HEK293T (cell line): ENCODE results near the gene ADGRB3.

Experiments
- CTCF ChIA-PET: fragments of 350-600 bp; formaldehyde crosslinking; extraction: SDS; loops from one replicate; lab custom pipeline; 2021; ENCODE audit warnings: antibody characterized with exemption, inconsistent platforms; lab: Yijun Ruan, JAX
- POLR2A ChIA-PET: fragments of 350-600 bp; formaldehyde crosslinking; extraction: SDS; loops from one replicate; lab custom pipeline; 2020; ENCODE audit warnings: antibody characterized with exemption, inconsistent platforms; lab: Yijun Ruan, JAX
- DNase-seq: peaks from one replicate; pipeline ENCODE4 v3.0.0; 2012; ENCODE audit warnings: mixed read lengths; ENCODE audit errors: extremely low spot score
- ARNT ChIP-seq: fragments of 450-650 bp; IDR thresholded peaks from 2 replicates; pipeline ENCODE4 v1.6.1; 2017; ENCODE audit warnings: mild to moderate bottlenecking
- BHLHE40 ChIP-seq: fragments of 450-650 bp; IDR thresholded peaks from 2 replicates; pipeline ENCODE4 v1.6.1; 2016; ENCODE audit warnings: mild to moderate bottlenecking, moderate library complexity, borderline replicate concordance
- CTBP1 ChIP-seq: fragments of 450-650 bp; IDR thresholded peaks from 2 replicates; pipeline ENCODE4 v1.6.1; 2016; ENCODE audit warnings: borderline replicate concordance
- ELF4 ChIP-seq: fragments of 450-650 bp; IDR thresholded peaks from 2 replicates; pipeline ENCODE4 v1.6.1; 2017; ENCODE audit warnings: antibody characterized with exemption
- FOXA1 ChIP-seq: fragments of 450-650 bp; IDR thresholded peaks from 2 replicates; pipeline ENCODE4 v1.6.1; 2016; ENCODE audit warnings: mild to moderate bottlenecking
- FOXK2 ChIP-seq: fragments of 450-650 bp; IDR thresholded peaks from 2 replicates; pipeline ENCODE4 v1.6.1; 2016; ENCODE audit warnings: mild to moderate bottlenecking
- FOXM1 ChIP-seq: fragments of 450-650 bp; IDR thresholded peaks from 2 replicates; pipeline ENCODE4 v1.6.1; 2017; ENCODE audit warnings: mild to moderate bottlenecking, borderline replicate concordance
- HDGF ChIP-seq: fragments of 450-650 bp; IDR thresholded peaks from 2 replicates; pipeline ENCODE4 v1.6.1; 2017; ENCODE audit warnings: antibody characterized with exemption, borderline replicate concordance
- L3MBTL2 ChIP-seq: fragments of 450-650 bp; conservative IDR thresholded peaks from 2 replicates; pipeline ENCODE4 v1.6.1; 2016; ENCODE audit warnings: mild to moderate bottlenecking
- LEF1 ChIP-seq: fragments of 450-650 bp; IDR thresholded peaks from 2 replicates; pipeline ENCODE4 v1.6.1; 2017; ENCODE audit warnings: mild to moderate bottlenecking, borderline replicate concordance
- NFRKB ChIP-seq: fragments of 450-650 bp; IDR thresholded peaks from 2 replicates; pipeline ENCODE4 v1.6.1; 2016; ENCODE audit warnings: mild to moderate bottlenecking, moderate library complexity
- SP1 ChIP-seq: fragments of 450-650 bp; IDR thresholded peaks from 2 replicates; pipeline ENCODE4 v1.6.1; 2017
- SUZ12 ChIP-seq: fragments of 450-650 bp; IDR thresholded peaks from 2 replicates; pipeline ENCODE4 v1.6.1; 2016; ENCODE audit warnings: mild to moderate bottlenecking
- TARDBP ChIP-seq: fragments of 450-650 bp; IDR thresholded peaks from 2 replicates; pipeline ENCODE4 v1.6.1; 2016
- ZNF384 ChIP-seq: fragments of 450-650 bp; IDR thresholded peaks from 2 replicates; pipeline ENCODE4 v1.6.1; 2016
- TF ChIP-seq, protein P1 (sequence below): fragments of 450-650 bp; IDR thresholded peaks from 2 replicates; pipeline ENCODE4 v1.6.1; 2016

The ADGRB3 gene

DNA sequence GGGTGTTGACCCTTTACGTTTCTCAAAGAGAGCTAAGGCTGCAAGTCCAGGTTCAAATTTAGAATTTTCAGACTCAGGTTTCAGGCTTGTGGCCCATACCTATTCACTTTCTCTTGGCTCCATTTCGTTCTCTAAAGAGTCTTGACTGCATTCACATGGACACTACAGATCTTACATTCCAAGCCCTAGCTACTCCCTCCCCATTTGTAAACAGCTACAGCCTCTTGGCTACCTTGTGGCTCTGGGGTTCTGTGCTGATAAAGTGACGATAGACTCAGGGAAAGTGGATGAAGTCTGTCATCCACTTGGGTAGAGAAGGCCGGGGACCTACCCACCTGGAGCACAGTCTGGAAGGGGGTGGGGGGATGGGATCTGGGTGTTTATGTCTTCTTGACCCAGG lies 658.4 kb downstream of the ADGRB3 start:
- CTCF ChIA-PET: no interaction called here
- no peak for TF ChIP-seq BHLHE40
- no peak for TF ChIP-seq ZNF384
- no peak for TF ChIP-seq FOXA1
- no peak for TF ChIP-seq SUZ12
- no peak for TF ChIP-seq FOXK2
- no peak for TF ChIP-seq ELF4
- TF ChIP-seq SP1: no peak
- no peak for TF ChIP-seq NFRKB
- no peak for TF ChIP-seq FOXM1
- TF ChIP-seq HDGF: no peak
- TF ChIP-seq LEF1: no peak
- TF ChIP-seq L3MBTL2: no peak
- TF ChIP-seq TARDBP: no peak
- no peak for TF ChIP-seq ARNT
- TF ChIP-seq, protein P1, sequence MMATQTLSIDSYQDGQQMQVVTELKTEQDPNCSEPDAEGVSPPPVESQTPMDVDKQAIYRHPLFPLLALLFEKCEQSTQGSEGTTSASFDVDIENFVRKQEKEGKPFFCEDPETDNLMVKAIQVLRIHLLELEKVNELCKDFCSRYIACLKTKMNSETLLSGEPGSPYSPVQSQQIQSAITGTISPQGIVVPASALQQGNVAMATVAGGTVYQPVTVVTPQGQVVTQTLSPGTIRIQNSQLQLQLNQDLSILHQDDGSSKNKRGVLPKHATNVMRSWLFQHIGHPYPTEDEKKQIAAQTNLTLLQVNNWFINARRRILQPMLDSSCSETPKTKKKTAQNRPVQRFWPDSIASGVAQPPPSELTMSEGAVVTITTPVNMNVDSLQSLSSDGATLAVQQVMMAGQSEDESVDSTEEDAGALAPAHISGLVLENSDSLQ: no peak
- no peak for TF ChIP-seq CTBP1

DNA sequence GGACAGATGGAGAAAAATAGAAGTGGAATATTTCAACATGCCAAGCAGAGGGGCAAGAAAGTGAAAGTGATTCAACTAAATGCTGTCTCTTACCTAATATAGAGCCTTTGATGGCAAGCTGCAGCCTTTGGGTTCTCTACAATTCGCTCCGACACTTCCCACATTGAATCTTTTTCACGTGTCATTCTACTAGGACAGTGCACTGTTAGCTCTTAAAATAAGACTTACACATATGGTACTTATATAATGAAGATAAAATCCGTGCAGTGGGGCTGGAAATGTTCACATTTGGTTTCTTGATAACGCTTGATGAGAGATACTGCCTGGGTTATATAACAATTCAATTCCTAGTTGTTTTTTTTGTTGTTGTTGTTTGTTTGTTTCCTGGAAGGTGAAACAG lies 659.3 kb downstream of the ADGRB3 start:
- POLR2A ChIA-PET: no interaction called here
- TF ChIP-seq FOXA1 (no peak), ELF4 (no peak), TARDBP (no peak), LEF1 (no peak), ZNF384 (no peak), NFRKB (no peak), BHLHE40 (no peak), SP1 (no peak), FOXK2 (no peak)
- TF ChIP-seq, protein P1: no peak
- CTCF ChIA-PET: no interaction called here
- no peak for DNase-seq

More for the DNA sequence above, 658.4 kb downstream of the ADGRB3 start:
- POLR2A ChIA-PET: no interaction called here
- no peak for DNase-seq

DNA sequence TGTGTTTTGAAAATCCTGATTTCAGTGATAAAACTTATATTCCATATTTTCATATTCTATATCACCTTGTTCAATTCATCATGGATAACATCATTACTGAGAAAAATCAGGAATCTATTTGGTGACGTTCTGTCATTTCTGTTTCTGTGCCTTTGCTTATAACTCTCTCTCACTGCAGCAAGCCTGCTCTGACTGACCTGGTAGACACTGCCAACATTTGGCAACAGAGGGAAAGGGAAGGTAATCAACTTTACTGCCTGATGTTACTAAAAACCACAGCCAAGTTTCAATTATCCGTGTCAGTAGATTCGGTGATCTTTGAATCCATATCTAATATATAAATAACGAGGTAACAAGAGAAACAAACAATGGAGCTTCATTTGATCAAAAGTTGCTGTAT lies 659.8 kb downstream of the ADGRB3 start:
- ChIA-PET POLR2A (no interaction called here), CTCF (no interaction called here)
- TF ChIP-seq CTBP1: no peak
- no peak for TF ChIP-seq SP1
- TF ChIP-seq ELF4: no peak
- no peak for TF ChIP-seq FOXM1
- no peak for TF ChIP-seq L3MBTL2
- TF ChIP-seq HDGF: no peak
- no peak for TF ChIP-seq ARNT
- TF ChIP-seq ZNF384: no peak
- TF ChIP-seq TARDBP: no peak
- TF ChIP-seq NFRKB: no peak
- TF ChIP-seq SUZ12: no peak
- no peak for TF ChIP-seq FOXA1
- no peak for TF ChIP-seq BHLHE40
- no peak for TF ChIP-seq FOXK2
- no peak for TF ChIP-seq LEF1
- TF ChIP-seq, protein P1: no peak
- no peak for DNase-seq

DNA sequence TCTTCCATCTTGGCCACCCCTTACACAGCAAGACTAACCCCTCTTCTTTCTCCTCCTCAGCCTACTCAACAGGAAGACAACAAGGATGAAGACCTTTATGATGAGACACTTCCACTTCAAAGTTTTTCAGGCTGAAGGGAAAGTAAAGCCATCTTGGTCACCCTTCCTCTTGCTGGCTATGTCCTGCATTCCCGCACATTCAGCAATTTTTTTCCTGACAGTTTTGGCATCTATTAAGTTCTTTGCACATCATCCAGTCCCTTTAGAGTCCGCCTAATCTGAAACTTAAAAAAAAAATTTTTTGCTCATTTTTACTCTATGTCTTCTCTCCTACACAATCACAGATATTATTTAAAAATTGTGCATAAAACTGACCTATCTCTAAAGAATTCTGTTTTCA lies 668.3 kb downstream of the ADGRB3 start:
- TF ChIP-seq SUZ12: no peak
- TF ChIP-seq BHLHE40: no peak
- no peak for TF ChIP-seq FOXA1
- TF ChIP-seq TARDBP: no peak
- TF ChIP-seq FOXM1: no peak
- no peak for TF ChIP-seq FOXK2
- TF ChIP-seq, protein P1: no peak
- no peak for TF ChIP-seq HDGF
- TF ChIP-seq ARNT: no peak
- POLR2A ChIA-PET: no interaction called here
- DNase-seq: no peak
- CTCF ChIA-PET: no interaction called here

DNA sequence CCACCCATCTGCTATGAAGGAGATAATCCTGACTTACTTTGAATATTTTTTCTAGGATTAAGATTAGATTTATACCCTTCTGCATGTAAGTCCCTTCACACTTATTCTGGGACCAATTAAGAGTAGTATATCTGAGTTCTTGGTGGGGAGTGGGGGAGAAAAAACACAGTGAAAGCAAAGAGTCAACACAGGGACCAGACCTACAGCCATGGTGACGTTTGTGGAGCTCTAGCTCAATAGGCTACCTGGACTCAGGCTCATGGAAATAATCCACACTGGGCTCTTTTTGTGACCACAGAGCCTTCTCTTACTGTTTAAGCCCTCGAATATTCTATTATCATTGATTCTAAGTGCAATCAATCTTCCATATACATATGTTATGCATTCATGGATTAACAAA lies 670.4 kb downstream of the ADGRB3 start:
- ChIA-PET POLR2A (no interaction called here), CTCF (no interaction called here)
- TF ChIP-seq SUZ12 (no peak), TARDBP (no peak), HDGF (no peak), ZNF384 (no peak), NFRKB (no peak), LEF1 (no peak), ELF4 (no peak), SP1 (no peak), CTBP1 (no peak), FOXK2 (no peak), ARNT (no peak), L3MBTL2 (no peak), BHLHE40 (no peak), FOXA1 (no peak)
- DNase-seq: no peak

DNA sequence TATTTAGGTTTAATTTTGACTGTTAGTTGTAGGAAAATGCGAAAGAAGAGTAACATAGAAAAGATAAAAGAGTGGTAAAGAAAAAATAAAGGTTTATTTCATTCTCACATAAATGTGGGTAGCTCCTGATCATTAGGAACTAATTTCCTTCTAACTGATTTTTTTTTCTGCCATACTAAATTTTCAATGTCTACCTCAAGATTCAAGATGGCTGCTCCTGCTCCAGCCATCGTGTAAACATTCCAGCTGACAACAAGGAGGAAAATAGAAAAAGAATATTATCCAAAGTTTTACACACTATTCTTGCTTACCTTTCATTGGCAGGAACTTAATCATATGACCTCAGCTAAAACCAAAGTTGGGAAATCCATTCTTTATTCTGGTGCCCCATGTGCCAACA lies 673.5 kb downstream of the ADGRB3 start:
- ChIA-PET CTCF (no interaction called here), POLR2A (no interaction called here)
- TF ChIP-seq FOXK2: no peak
- no peak for TF ChIP-seq TARDBP
- TF ChIP-seq HDGF: no peak
- no peak for TF ChIP-seq NFRKB
- TF ChIP-seq CTBP1: no peak
- no peak for TF ChIP-seq ZNF384
- TF ChIP-seq, protein P1: no peak
- TF ChIP-seq ARNT: no peak
- TF ChIP-seq FOXA1: no peak
- no peak for TF ChIP-seq ELF4
- TF ChIP-seq SUZ12: no peak
- TF ChIP-seq BHLHE40: no peak
- no peak for TF ChIP-seq LEF1
- no peak for TF ChIP-seq SP1
- TF ChIP-seq L3MBTL2: no peak
- TF ChIP-seq FOXM1: no peak
- no peak for DNase-seq
